Activated naive CD4-positive, alpha-beta T cell treated with anti-CD3 and anti-CD28 coated beads for 36 hours (primary cell): ENCODE data around the gene SEPTIN11. TPM values are rescaled to one million over a fixed set of nuclear protein-coding genes. Genes with fewer than 3 reads are reported as not detected.

ENCODE experiments used
- CTCF ChIA-PET: fragments of 350-600 bp; sonication (Branson Sonifier 250); formaldehyde crosslinking; loops from one replicate; lab custom pipeline; 2021; ENCODE audit warnings: antibody characterized with exemption; lab: Charles Lee
- DNase-seq: peaks from one replicate; pipeline ENCODE4 v3.0.0-alpha.2; 2020
- H3K27ac Mint-ChIP-seq: one replicate; pipeline ENCODE4 v1.8.0; 2021; ENCODE audit warnings: mild to moderate bottlenecking, mixed read lengths
- H3K27me3 Mint-ChIP-seq: one replicate; pipeline ENCODE4 v1.8.0; 2021; ENCODE audit warnings: low read depth, mixed read lengths
- H3K36me3 Mint-ChIP-seq: one replicate; pipeline ENCODE4 v1.8.0; 2021; ENCODE audit warnings: low read depth, mixed read lengths
- H3K4me1 Mint-ChIP-seq: one replicate; pipeline ENCODE4 v1.8.0; 2021; ENCODE audit warnings: low read depth, mixed read lengths
- H3K4me3 Mint-ChIP-seq: one replicate; pipeline ENCODE4 v1.8.0; 2021; ENCODE audit warnings: mild to moderate bottlenecking, moderate library complexity, mixed read lengths
- H3K9me3 Mint-ChIP-seq: one replicate; pipeline ENCODE4 v1.8.0; 2021; ENCODE audit warnings: mixed read lengths
- intact Hi-C: fragments of 100-400 bp; cut with micrococcal nuclease; formaldehyde crosslinking; loops from one replicate; pipeline ENCODE4 v1.15.1; 2023
- total RNA-seq, 2 experiments: library from RNA; stranded (reverse); gene quantifications; one replicate each; pipeline ENCODE4 v1.2.3, GENCODE V29; 2021

The SEPTIN11 gene
- total RNA-seq, 2 experiments from 2014 or later, result 24.0 TPM

GRCh38 chr4:76969941-76970529, 20.5 kb downstream of the SEPTIN11 start:
- CTCF ChIA-PET, result no interaction called here
- Mint-ChIP-seq H3K36me3 (no peaks in the 10 kb centered on the region), H3K9me3 (no peaks in the 10 kb centered on the region), H3K4me3 (no peak overlapping the region), H3K27ac (no peak overlapping the region), H3K27me3 (no peaks in the 10 kb centered on the region), H3K4me1 (peaks cover 5% of the 10 kb centered on the region)
- DNase-seq, result no peak
- intact Hi-C loops, result no loop called here

DNA sequence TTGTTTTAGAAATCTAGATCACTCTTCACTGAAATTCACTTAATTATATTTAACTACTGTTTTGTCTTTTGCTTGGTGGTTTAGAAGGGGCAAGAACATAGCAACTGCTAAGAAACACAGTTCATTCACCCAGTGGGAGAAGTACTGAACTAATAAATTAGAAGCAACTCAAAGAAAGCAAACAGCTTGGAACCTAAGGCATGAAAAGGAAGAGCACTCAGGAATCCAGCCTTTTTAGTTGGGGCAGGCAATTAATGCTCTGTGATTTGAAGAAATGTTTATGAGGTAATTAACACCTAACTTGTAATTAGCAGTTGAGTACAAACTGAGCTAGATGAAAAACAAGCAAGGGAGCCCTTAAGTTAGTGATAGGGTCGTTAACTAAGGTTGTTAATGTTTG, 22.8 kb downstream of the SEPTIN11 start:
- no peak for DNase-seq
- CTCF ChIA-PET, result no interaction called here
- no peaks in the 10 kb centered on the region for H3K9me3 Mint-ChIP-seq
- no peak overlapping the region for H3K4me3 Mint-ChIP-seq
- H3K4me1 Mint-ChIP-seq, result peaks cover 5% of the 10 kb centered on the region
- H3K27me3 Mint-ChIP-seq, result no peaks in the 10 kb centered on the region
- intact Hi-C loops, result no loop called here
- no peak overlapping the region for H3K27ac Mint-ChIP-seq
- no peaks in the 10 kb centered on the region for H3K36me3 Mint-ChIP-seq

DNA sequence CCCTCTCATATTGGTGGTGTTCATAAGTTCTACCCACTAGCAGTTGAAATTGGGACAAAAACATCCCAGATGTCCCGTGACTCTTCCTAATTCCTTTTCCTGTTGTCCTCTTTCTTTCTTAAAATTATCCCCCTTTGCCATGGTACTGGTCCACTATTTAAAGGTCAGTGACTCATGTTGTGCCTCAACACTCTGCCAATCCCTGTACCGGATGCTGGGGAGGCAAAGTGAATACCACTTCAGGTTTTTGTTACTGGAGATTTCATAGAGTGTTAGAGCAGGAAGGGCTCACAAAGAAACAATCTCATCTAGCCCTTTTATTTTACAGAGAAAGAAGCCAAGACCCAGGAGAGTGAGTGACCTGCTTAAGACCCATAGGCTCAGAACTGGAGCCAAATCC, 24.6 kb downstream of the SEPTIN11 start:
- Mint-ChIP-seq H3K36me3 (no peaks in the 10 kb centered on the region), H3K4me3 (no peak overlapping the region), H3K4me1 (peaks cover 19% of the 10 kb centered on the region), H3K9me3 (no peaks in the 10 kb centered on the region), H3K27me3 (no peaks in the 10 kb centered on the region), H3K27ac (no peak overlapping the region)
- CTCF ChIA-PET, result no interaction called here
- intact Hi-C loops, result no loop called here
- DNase-seq, result no peak

DNA sequence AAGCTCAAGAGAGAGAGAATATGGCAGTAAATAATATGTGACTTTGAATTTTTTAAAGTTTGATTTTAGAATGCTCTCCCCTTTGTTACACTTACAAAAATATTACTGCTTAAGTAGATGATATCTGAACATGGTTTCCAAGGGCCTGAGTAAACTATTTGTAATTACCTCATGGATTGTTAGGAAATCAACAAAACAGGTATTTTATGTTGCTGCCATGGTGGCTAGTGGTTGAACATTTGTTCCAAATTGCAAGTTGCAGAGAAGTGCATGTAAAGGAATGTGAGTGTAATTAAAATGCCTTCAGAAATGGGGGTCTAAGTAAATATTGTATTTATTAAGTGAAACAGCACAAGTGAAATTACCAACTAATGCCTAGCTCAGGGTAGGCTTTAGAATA, 27.6 kb downstream of the SEPTIN11 start:
- intact Hi-C loops, result no loop called here
- no peak for DNase-seq
- CTCF ChIA-PET, result interaction anchor here (1.0 kb wide), 1 partner anchor 9 kb away, joined by 3 read pairs; no protein-coding TSS in a partner anchor

GRCh38 chr4:76977736-76978350, 28.3 kb downstream of the SEPTIN11 start:
- intact Hi-C loops, result no loop called here
- Mint-ChIP-seq H3K4me1 (peaks cover 27% of the 10 kb centered on the region), H3K36me3 (no peaks in the 10 kb centered on the region), H3K27ac (no peak overlapping the region), H3K27me3 (no peaks in the 10 kb centered on the region), H3K4me3 (no peak overlapping the region), H3K9me3 (no peaks in the 10 kb centered on the region)
- no peak for DNase-seq
- CTCF ChIA-PET, result interaction anchor here (0.7 to 1.0 kb wide), 2 partner anchors 9 to 75 kb away, joined by 3 read pairs; no protein-coding TSS in a partner anchor

More for the DNA sequence above, 27.6 kb downstream of the SEPTIN11 start:
- no peaks in the 10 kb centered on the region for H3K9me3 Mint-ChIP-seq
- H3K4me1 Mint-ChIP-seq, result peaks cover 20% of the 10 kb centered on the region
- no peak overlapping the region for H3K27ac Mint-ChIP-seq
- no peak overlapping the region for H3K4me3 Mint-ChIP-seq
- H3K36me3 Mint-ChIP-seq, result no peaks in the 10 kb centered on the region
- no peaks in the 10 kb centered on the region for H3K27me3 Mint-ChIP-seq

DNA sequence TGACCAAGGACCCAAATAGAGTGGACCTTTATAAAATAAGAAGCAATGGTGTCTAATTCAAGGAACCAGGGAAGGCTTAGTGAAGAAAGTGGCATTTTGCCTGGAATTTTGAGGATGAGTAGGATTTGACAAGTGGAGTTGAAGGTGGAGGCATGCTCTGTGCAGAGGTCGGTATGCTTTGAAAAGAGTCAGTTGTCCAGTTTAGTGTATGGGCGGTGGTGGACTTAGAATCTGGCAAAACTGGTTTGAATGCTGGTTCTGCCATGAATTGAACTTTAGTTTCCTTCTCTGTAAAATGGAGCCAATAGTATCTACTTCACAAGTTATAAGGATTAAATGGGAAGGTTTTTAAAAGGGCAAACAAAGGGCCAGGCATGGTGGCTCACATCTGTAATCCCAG, 29.7 kb downstream of the SEPTIN11 start:
- CTCF ChIA-PET, result interaction anchor here (0.7 kb wide), 1 partner anchor 17 kb away, joined by 3 read pairs; no protein-coding TSS in a partner anchor

DNA sequence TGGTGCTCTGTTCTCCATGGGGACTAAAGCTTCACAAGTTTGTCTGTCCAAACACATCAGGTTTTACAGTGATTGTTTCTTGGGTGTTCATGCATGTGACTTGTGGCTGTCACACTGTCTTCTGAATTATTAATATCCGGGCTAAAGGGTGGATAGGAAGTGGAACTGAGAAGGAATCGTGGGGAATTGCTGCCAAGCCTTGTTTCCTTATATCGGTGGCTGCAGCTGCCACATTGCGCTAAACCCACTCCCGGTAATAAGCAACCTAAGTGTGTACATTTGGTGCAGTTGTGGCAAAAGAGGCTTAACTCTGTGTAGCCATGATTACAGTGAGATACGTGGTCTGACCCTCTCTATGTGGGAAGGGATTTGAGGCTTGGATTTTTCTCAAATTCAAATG, 30.7 kb downstream of the SEPTIN11 start:
- Mint-ChIP-seq H3K4me3 (no peak overlapping the region), H3K36me3 (no peaks in the 10 kb centered on the region), H3K27ac (no peak overlapping the region), H3K4me1 (peaks cover 46% of the 10 kb centered on the region), H3K9me3 (no peaks in the 10 kb centered on the region), H3K27me3 (no peaks in the 10 kb centered on the region)
- DNase-seq, result no peak
- CTCF ChIA-PET, result interaction anchor here (0.8 kb wide), 1 partner anchor 13 kb away, joined by 3 read pairs; no protein-coding TSS in a partner anchor
- intact Hi-C loops, result loop anchor here (2.0 kb wide), 1 partner anchor 13 kb away; no protein-coding TSS in a partner anchor

More for the DNA sequence above, 29.7 kb downstream of the SEPTIN11 start:
- DNase-seq, result no peak
- no peak overlapping the region for H3K4me3 Mint-ChIP-seq
- no peak overlapping the region for H3K27ac Mint-ChIP-seq
- intact Hi-C loops, result no loop called here
- peaks cover 39% of the 10 kb centered on the region for H3K4me1 Mint-ChIP-seq
- no peaks in the 10 kb centered on the region for H3K9me3 Mint-ChIP-seq
- no peaks in the 10 kb centered on the region for H3K36me3 Mint-ChIP-seq
- no peaks in the 10 kb centered on the region for H3K27me3 Mint-ChIP-seq

GRCh38 chr4:76981644-76982043, 32.1 kb downstream of the SEPTIN11 start:
- H3K9me3 Mint-ChIP-seq, result no peaks in the 10 kb centered on the region
- intact Hi-C loops, result loop anchor here (2.0 kb wide), 1 partner anchor 15 kb away; no protein-coding TSS in a partner anchor
- CTCF ChIA-PET, result no interaction called here
- H3K27me3 Mint-ChIP-seq, result no peaks in the 10 kb centered on the region
- H3K27ac Mint-ChIP-seq, result no peak overlapping the region
- no peak for DNase-seq
- no peaks in the 10 kb centered on the region for H3K36me3 Mint-ChIP-seq
- no peak overlapping the region for H3K4me3 Mint-ChIP-seq
- H3K4me1 Mint-ChIP-seq, result peaks cover 46% of the 10 kb centered on the region

GRCh38 chr4:76982638-76983584, 33.4 kb downstream of the SEPTIN11 start:
- Mint-ChIP-seq H3K27me3 (no peaks in the 10 kb centered on the region), H3K36me3 (no peaks in the 10 kb centered on the region), H3K4me1 (peaks cover 52% of the 10 kb centered on the region), H3K27ac (no peak overlapping the region), H3K4me3 (no peak overlapping the region), H3K9me3 (no peaks in the 10 kb centered on the region)
- CTCF ChIA-PET, result interaction anchor here (0.9 to 1.6 kb wide), 3 partner anchors 10 to 225 kb away, joined by 3 to 6 read pairs (median 5); no protein-coding TSS in a partner anchor
- no peak for DNase-seq
- intact Hi-C loops, result no loop called here

DNA sequence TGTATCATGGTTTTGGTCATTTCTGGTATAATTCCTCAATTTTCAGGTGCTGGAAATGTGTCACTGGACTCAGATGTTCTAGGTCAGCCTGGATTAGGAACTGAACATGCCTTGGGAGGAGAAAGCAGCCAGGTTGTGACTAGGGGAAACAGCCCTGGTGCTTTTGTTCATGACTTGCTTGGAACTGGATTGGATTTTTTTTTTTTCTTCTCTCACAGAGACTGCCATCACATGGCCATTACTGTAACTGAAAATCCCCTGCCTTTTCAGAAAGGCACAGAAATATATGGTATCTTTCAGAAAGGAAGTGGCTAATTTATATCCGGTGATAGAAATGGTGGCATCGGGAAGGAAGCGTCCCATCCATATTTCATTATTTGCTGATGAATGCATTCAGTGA, 34.6 kb downstream of the SEPTIN11 start:
- intact Hi-C loops, result no loop called here
- no peak overlapping the region for H3K4me3 Mint-ChIP-seq

DNA sequence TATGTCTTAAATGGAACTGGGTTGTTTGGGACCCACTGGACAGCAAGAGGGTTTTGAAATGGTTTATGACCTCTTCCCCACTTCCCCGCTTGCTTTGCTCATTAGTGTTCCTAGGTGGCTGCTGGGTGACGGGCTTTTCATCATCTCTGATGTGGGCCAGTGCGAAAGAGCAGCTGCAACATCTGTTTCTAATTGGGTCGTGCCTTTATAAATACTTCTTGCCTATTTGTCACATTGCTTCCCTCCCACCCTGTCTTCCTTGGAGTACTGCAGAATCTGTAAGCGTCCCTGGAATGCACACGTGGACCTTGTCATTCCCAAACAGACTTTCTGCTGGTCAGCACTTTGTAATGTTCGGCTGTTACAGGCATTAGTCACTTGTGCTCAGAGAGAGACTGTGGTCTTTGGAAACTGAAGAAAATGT, 35.2 kb downstream of the SEPTIN11 start:
- intact Hi-C loops, result no loop called here
- peaks cover 54% of the 10 kb centered on the region for H3K4me1 Mint-ChIP-seq
- H3K27ac Mint-ChIP-seq, result no peak overlapping the region
- H3K36me3 Mint-ChIP-seq, result peaks cover 1% of the 10 kb centered on the region
- no peak overlapping the region for H3K4me3 Mint-ChIP-seq
- DNase-seq, result no peak
- no peaks in the 10 kb centered on the region for H3K9me3 Mint-ChIP-seq
- H3K27me3 Mint-ChIP-seq, result no peaks in the 10 kb centered on the region
- CTCF ChIA-PET, result interaction anchor here (0.6 kb wide), 1 partner anchor 58 kb away, joined by 3 read pairs; no protein-coding TSS in a partner anchor

More for the DNA sequence above, 34.6 kb downstream of the SEPTIN11 start:
- peaks cover 52% of the 10 kb centered on the region for H3K4me1 Mint-ChIP-seq
- no peaks in the 10 kb centered on the region for H3K36me3 Mint-ChIP-seq
- H3K27me3 Mint-ChIP-seq, result no peaks in the 10 kb centered on the region
- CTCF ChIA-PET, result interaction anchor here (1.6 kb wide), 1 partner anchor 226 kb away, joined by 6 read pairs; no protein-coding TSS in a partner anchor
- no peak overlapping the region for H3K27ac Mint-ChIP-seq
- no peak for DNase-seq
- H3K9me3 Mint-ChIP-seq, result no peaks in the 10 kb centered on the region

DNA sequence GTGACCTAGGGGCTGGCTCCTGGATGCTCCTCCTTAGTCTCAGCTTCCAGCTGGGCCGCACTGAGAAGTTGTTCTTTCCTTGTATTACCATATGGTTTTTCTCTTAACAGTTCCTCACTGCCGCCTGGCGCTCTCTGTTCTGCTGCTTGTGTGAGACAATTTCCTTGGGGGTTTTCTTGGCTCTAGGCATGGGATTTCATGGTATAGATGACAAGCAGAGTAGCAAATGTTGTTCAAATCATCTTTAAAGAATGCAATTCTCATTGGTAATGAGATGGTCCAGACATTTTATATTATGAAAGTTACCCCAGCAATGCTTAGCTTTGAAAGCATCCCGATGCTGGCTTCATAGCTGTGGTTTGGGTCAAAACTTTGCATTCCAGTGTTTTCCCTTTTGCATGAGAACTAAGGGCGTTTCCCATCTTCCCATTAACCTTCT, 37.6 kb downstream of the SEPTIN11 start:
- H3K27me3 Mint-ChIP-seq, result no peaks in the 10 kb centered on the region
- H3K27ac Mint-ChIP-seq, result no peak overlapping the region
- intact Hi-C loops, result no loop called here
- peaks cover 2% of the 10 kb centered on the region for H3K9me3 Mint-ChIP-seq
- DNase-seq, result no peak
- H3K36me3 Mint-ChIP-seq, result peaks cover 5% of the 10 kb centered on the region
- H3K4me1 Mint-ChIP-seq, result peaks cover 69% of the 10 kb centered on the region
- H3K4me3 Mint-ChIP-seq, result no peak overlapping the region
- CTCF ChIA-PET, result interaction anchor here (0.9 to 1.5 kb wide), 3 partner anchors 58 to 216 kb away, joined by 3 to 4 read pairs (median 4); no protein-coding TSS in a partner anchor
